ENCODE data around the gene PLEKHG3. TPM values are rescaled to one million over a fixed set of nuclear protein-coding genes. Genes with fewer than 3 reads are reported as not detected.

Gene PLEKHG3
- total RNA-seq, 1 experiment from 2014 or later, result 59.3 TPM

DNA sequence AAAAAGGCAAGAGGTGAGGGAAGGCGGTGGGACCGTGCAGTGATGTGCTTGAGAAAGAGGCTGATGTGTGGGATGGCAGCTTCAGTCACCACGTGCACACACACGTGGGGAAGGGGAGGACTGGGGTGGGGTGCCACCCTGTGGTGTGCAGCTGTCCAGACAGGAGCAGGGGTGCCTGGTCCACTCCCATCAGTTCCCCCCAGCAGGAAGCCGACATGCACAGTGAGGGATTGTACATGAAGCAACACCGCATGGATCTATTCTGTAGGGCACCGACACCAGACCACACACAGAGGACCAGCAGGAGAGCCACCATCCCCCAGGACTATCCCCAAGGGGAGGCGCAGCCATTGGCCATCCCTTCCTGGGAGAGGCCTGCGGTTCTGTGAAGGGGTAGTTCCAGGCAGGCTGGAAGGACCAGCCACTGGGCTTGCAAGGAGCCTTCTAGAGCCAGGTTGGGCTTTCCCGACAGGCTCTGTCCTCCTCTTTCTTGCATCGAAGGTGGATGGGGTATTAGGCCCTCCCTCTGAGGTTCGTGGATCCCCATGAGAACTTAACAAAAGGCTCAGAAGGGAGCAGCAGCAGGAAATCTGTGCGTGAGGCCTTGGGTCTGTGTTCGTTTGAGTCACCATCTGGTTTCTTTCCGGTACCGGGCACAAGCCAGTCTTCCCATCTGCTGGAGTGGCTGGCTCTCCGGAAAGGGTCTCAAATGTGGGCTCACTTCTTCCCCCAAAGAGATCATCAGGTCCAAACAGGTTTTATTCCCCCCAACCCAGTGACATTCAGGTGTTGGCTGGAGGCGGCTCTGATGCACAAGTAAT, 59.8 kb downstream of the PLEKHG3 start:
- BruUV-seq (replicated peaks), result no TSS peak
- H3K79me2 ChIP-seq (ENCODE audit: low read depth), result no peaks in the 10 kb centered on the region
- no peaks in the 10 kb centered on the region for H3K9me2 ChIP-seq (ENCODE audit: insufficient read depth)
- no peaks in the 10 kb centered on the region for H3K9me3 ChIP-seq (ENCODE audit: insufficient read depth, low read depth)
- H3K27ac ChIP-seq, result no peak overlapping the region
- H3K36me3 ChIP-seq (ENCODE audit: low read depth), result no peaks in the 10 kb centered on the region
- ChIA-PET CTCF (interaction anchor here (0.6 to 1.1 kb wide), 3 partner anchors 44 to 386 kb away, joined by 3 read pairs; no protein-coding TSS in a partner anchor), POLR2A (ENCODE audit: unreplicated experiment) (no interaction called here)
- TF ChIP-seq, protein P1, sequence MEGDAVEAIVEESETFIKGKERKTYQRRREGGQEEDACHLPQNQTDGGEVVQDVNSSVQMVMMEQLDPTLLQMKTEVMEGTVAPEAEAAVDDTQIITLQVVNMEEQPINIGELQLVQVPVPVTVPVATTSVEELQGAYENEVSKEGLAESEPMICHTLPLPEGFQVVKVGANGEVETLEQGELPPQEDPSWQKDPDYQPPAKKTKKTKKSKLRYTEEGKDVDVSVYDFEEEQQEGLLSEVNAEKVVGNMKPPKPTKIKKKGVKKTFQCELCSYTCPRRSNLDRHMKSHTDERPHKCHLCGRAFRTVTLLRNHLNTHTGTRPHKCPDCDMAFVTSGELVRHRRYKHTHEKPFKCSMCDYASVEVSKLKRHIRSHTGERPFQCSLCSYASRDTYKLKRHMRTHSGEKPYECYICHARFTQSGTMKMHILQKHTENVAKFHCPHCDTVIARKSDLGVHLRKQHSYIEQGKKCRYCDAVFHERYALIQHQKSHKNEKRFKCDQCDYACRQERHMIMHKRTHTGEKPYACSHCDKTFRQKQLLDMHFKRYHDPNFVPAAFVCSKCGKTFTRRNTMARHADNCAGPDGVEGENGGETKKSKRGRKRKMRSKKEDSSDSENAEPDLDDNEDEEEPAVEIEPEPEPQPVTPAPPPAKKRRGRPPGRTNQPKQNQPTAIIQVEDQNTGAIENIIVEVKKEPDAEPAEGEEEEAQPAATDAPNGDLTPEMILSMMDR (conservative IDR thresholded peaks at IDR 0.05), result no peak
- no peak for TF ChIP-seq EZH2 (IDR thresholded peaks at IDR 0.05; ENCODE audit: low read depth)
- no peak for DNase-seq
- H2AFZ ChIP-seq, result no peak overlapping the region
- no peaks in the 10 kb centered on the region for H3K27me3 ChIP-seq (ENCODE audit: insufficient read depth, low read depth)
- H3K4me3 ChIP-seq, result no peak overlapping the region
- H3K4me1 ChIP-seq (replicated peaks; ENCODE audit: insufficient read depth), result peaks cover 48% of the 10 kb centered on the region
- H3K4me2 ChIP-seq, result peak overlapping the region; percentile 58; the same call in 1 of the 2 replicates
- intact Hi-C loops (cut with micrococcal nuclease; ENCODE audit: unreplicated experiment), result loop anchor here (2.0 to 5.0 kb wide), 2 partner anchors 223 to 427 kb away; partner anchors contain the start of gene HSPA2
- H4K20me1 ChIP-seq (ENCODE audit: insufficient read depth), result no peaks in the 10 kb centered on the region
- peaks cover 38% of the 10 kb centered on the region for H3F3A ChIP-seq (ENCODE audit: insufficient read depth, low read depth)

- TF ChIP-seq, protein P1 (conservative IDR thresholded peaks at IDR 0.05), result peak; percentile 92
- TF ChIP-seq EZH2 (IDR thresholded peaks at IDR 0.05; ENCODE audit: low read depth), result no peak
- BruUV-seq (replicated peaks), result no TSS peak
- peak in 1 of 2 experiments; percentile 72 for DNase-seq
- Histone ChIP-seq H3K27ac (no peak overlapping the region), H4K20me1 (ENCODE audit: insufficient read depth) (no peaks in the 10 kb centered on the region), H3K9me3 (ENCODE audit: insufficient read depth, low read depth) (no peaks in the 10 kb centered on the region), H3K4me1 (replicated peaks; ENCODE audit: insufficient read depth) (peaks cover 39% of the 10 kb centered on the region), H3K9me2 (ENCODE audit: insufficient read depth) (no peaks in the 10 kb centered on the region), H3K4me2 (peak overlapping the region; percentile 58; the same call in 1 of the 2 replicates), H3F3A (ENCODE audit: insufficient read depth, low read depth) (peaks cover 33% of the 10 kb centered on the region), H3K4me3 (peak overlapping the region; percentile 27; the same call in 1 of the 2 replicates), H3K79me2 (ENCODE audit: low read depth) (no peaks in the 10 kb centered on the region), H3K27me3 (ENCODE audit: insufficient read depth, low read depth) (no peaks in the 10 kb centered on the region), H3K36me3 (ENCODE audit: low read depth) (no peaks in the 10 kb centered on the region), H2AFZ (no peak overlapping the region)
- ChIA-PET POLR2A (ENCODE audit: unreplicated experiment) (no interaction called here), CTCF (interaction anchor here (0.6 to 1.1 kb wide), 7 partner anchors 25 to 416 kb away, joined by 3 to 11 read pairs (median 3); no protein-coding TSS in a partner anchor)
- intact Hi-C loops (cut with micrococcal nuclease; ENCODE audit: unreplicated experiment), result loop anchor here (2.0 to 5.0 kb wide), 3 partner anchors 127 to 428 kb away; partner anchors contain the start of gene HSPA2
These were observed 60.7 kb downstream of the PLEKHG3 start for GRCh38 chr14:64764641-64765520.

- Histone ChIP-seq H3K4me3 (no peak overlapping the region), H4K20me1 (ENCODE audit: insufficient read depth) (no peaks in the 10 kb centered on the region), H2AFZ (no peak overlapping the region), H3K9me2 (ENCODE audit: insufficient read depth) (no peaks in the 10 kb centered on the region), H3K4me2 (no peak overlapping the region), H3K79me2 (ENCODE audit: low read depth) (no peaks in the 10 kb centered on the region), H3K36me3 (ENCODE audit: low read depth) (no peaks in the 10 kb centered on the region), H3K9me3 (ENCODE audit: insufficient read depth, low read depth) (no peaks in the 10 kb centered on the region), H3K27ac (no peak overlapping the region), H3K4me1 (replicated peaks; ENCODE audit: insufficient read depth) (peaks cover 31% of the 10 kb centered on the region), H3F3A (ENCODE audit: insufficient read depth, low read depth) (peaks cover 27% of the 10 kb centered on the region), H3K27me3 (ENCODE audit: insufficient read depth, low read depth) (no peaks in the 10 kb centered on the region)
- TF ChIP-seq, protein P1 (conservative IDR thresholded peaks at IDR 0.05), result no peak
- TF ChIP-seq EZH2 (IDR thresholded peaks at IDR 0.05; ENCODE audit: low read depth), result no peak
- CTCF ChIA-PET, result interaction anchor here (0.5 to 1.3 kb wide), 9 partner anchors 24 to 417 kb away, joined by 3 to 11 read pairs (median 5); no protein-coding TSS in a partner anchor
- no TSS peak for BruUV-seq (replicated peaks)
- no peak for DNase-seq
- intact Hi-C loops (cut with micrococcal nuclease; ENCODE audit: unreplicated experiment), result loop anchor here (1.0 to 5.0 kb wide), 5 partner anchors 23 to 225 kb away; partner anchors contain the start of gene HSPA2
- POLR2A ChIA-PET (ENCODE audit: unreplicated experiment), result interaction anchor here (0.6 to 0.7 kb wide), 2 partner anchors 101 to 195 kb away, joined by 5 to 7 read pairs; no protein-coding TSS in a partner anchor
These were observed 61.6 kb downstream of the PLEKHG3 start for GRCh38 chr14:64765740-64766302.
